ENCODE measurements around the gene TUBB3. TPM values are rescaled to one million over a fixed set of nuclear protein-coding genes. Genes with fewer than 3 reads are reported as not detected.
"Not testable (repeated sequence)": the region's sequence is repeated elsewhere in the genome, so short reads cannot be mapped to it uniquely, and the experiment has no call there.

The TUBB3 gene
- total RNA-seq, 1 experiment from 2014 or later, result 205 TPM

GRCh38 chr16:89966756-89967155 lies 43.6 kb downstream of the TUBB3 start:
- in situ Hi-C loops (cut with HindIII; ENCODE audit: low pct_unique_long_range_greater_than_20kb, low sequenced_read_pairs) (no loop called here), intact Hi-C loops (cut with micrococcal nuclease; ENCODE audit: unreplicated experiment) (no loop called here)
- no TSS peak for BruUV-seq (replicated peaks)
- POLR2A ChIA-PET, result no interaction called here
- CTCF ChIA-PET, result no interaction called here
- Histone ChIP-seq H3K9me3 (ENCODE audit: control insufficient read depth, insufficient read depth, low read depth, low read length) (no peaks in the 10 kb centered on the region), H3K4me3 (ENCODE audit: low read depth in 2 of 2, low read length in 2 of 2) (no peak overlapping the region), H3K4me1 (ENCODE audit: control insufficient read depth, insufficient read depth, low read length) (peaks cover 4% of the 10 kb centered on the region; the same call in 1 of the 2 replicates), H3K27ac (ENCODE audit: low read length) (no peak overlapping the region), H3K27me3 (ENCODE audit: control insufficient read depth, insufficient read depth, low read length) (no peaks in the 10 kb centered on the region), H3K36me3 (ENCODE audit: control insufficient read depth, insufficient read depth, low read length) (no peaks in the 10 kb centered on the region)
- TF ChIP-seq TCF7L2 (IDR thresholded peaks at IDR 0.05; ENCODE audit: low read depth, low read length) (no peak), POLR2AphosphoS5 (IDR thresholded peaks at IDR 0.05; ENCODE audit: low read depth, low read length) (no peak), CTCF (IDR thresholded peaks at IDR 0.05) (no peak), REST (IDR thresholded peaks at IDR 0.05; ENCODE audit: insufficient read depth in 1 of 2, low read depth in 2 of 2, low read length in 1 of 2) (no peak)
- ATAC-seq, result no peak
- no peak for DNase-seq (ENCODE audit: low read depth, low spot score)

- intact Hi-C loops (cut with micrococcal nuclease; ENCODE audit: unreplicated experiment); H3K36me3 ChIP-seq (ENCODE audit: control insufficient read depth, insufficient read depth, low read length); H3K27ac ChIP-seq (ENCODE audit: low read length); CTCF ChIA-PET; H3K9me3 ChIP-seq (ENCODE audit: control insufficient read depth, insufficient read depth, low read depth, low read length); in situ Hi-C loops (cut with HindIII; ENCODE audit: low pct_unique_long_range_greater_than_20kb, low sequenced_read_pairs); ATAC-seq; H3K27me3 ChIP-seq (ENCODE audit: control insufficient read depth, insufficient read depth, low read length); POLR2A ChIA-PET; H3K4me1 ChIP-seq (ENCODE audit: control insufficient read depth, insufficient read depth, low read length); H3K4me3 ChIP-seq (ENCODE audit: low read depth in 2 of 2, low read length in 2 of 2); DNase-seq (ENCODE audit: low read depth, low spot score); BruUV-seq (replicated peaks): not testable (repeated sequence)
Measured at GRCh38 chr16:89967436-89967835, 44.3 kb downstream of the TUBB3 start.

GRCh38 chr16:89968074-89968473 lies 44.9 kb downstream of the TUBB3 start:
- CTCF ChIA-PET; H3K4me1 ChIP-seq (ENCODE audit: control insufficient read depth, insufficient read depth, low read length); intact Hi-C loops (cut with micrococcal nuclease; ENCODE audit: unreplicated experiment); BruUV-seq (replicated peaks); H3K27me3 ChIP-seq (ENCODE audit: control insufficient read depth, insufficient read depth, low read length); H3K36me3 ChIP-seq (ENCODE audit: control insufficient read depth, insufficient read depth, low read length); H3K9me3 ChIP-seq (ENCODE audit: control insufficient read depth, insufficient read depth, low read depth, low read length); DNase-seq (ENCODE audit: low read depth, low spot score); in situ Hi-C loops (cut with HindIII; ENCODE audit: low pct_unique_long_range_greater_than_20kb, low sequenced_read_pairs); POLR2A ChIA-PET; ATAC-seq; H3K27ac ChIP-seq (ENCODE audit: low read length); H3K4me3 ChIP-seq (ENCODE audit: low read depth in 2 of 2, low read length in 2 of 2): not testable (repeated sequence)
